ENCODE results near the gene CDKL5. TPM values are rescaled to one million over a fixed set of nuclear protein-coding genes. Genes with fewer than 3 reads are reported as not detected.
"Not testable (repeated sequence)": the region's sequence is repeated elsewhere in the genome, so short reads cannot be mapped to it uniquely, and the experiment has no call there.

Gene CDKL5
- total and polyA plus RNA-seq, 8 donors, result 10.6 to 37.6 (median 12.8) TPM

DNA sequence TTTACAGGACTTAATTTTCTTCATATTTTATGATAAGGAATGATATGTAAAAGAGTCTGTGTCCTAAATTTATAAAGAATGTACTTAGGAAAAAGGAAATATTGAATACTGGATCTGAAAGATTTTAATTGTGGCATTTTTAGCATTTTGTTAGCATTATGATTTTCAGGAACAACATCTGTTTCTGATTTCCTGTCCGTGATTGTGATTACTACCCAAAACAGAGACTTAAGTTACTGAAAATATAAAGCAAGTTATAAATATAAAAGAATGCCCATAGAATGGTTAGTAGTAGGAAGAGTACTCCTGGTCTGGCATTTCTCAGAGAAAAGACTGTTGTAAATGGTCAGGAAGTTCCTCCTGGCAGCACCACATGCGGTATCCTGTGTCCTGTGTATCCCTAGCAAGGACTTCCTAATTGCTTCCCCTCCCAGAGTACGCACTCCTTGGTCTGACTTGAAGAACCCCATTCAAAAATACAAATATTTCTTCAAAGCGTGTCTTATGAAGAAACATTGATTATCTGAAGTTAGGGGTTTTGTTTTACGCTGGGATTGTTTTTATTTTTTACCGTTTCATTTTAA is 157.6 kb downstream of the CDKL5 start:
- H3K4me1 ChIP-seq, result no peaks in the 10 kb centered on the region
- DNase-seq, result no peak
- intact Hi-C loops (cut with DNase I), result no loop called here
- no peak overlapping the region for H3K4me3 ChIP-seq
- no peak overlapping the region for H3K27ac ChIP-seq
- H3K36me3 ChIP-seq, result peaks cover 0 to 8% of the 10 kb centered on the region in 2 donors
- no peak for ATAC-seq
- no peaks in the 10 kb centered on the region for H3K27me3 ChIP-seq
- no peaks in the 10 kb centered on the region for H3K9me3 ChIP-seq
- TF ChIP-seq, protein P1, sequence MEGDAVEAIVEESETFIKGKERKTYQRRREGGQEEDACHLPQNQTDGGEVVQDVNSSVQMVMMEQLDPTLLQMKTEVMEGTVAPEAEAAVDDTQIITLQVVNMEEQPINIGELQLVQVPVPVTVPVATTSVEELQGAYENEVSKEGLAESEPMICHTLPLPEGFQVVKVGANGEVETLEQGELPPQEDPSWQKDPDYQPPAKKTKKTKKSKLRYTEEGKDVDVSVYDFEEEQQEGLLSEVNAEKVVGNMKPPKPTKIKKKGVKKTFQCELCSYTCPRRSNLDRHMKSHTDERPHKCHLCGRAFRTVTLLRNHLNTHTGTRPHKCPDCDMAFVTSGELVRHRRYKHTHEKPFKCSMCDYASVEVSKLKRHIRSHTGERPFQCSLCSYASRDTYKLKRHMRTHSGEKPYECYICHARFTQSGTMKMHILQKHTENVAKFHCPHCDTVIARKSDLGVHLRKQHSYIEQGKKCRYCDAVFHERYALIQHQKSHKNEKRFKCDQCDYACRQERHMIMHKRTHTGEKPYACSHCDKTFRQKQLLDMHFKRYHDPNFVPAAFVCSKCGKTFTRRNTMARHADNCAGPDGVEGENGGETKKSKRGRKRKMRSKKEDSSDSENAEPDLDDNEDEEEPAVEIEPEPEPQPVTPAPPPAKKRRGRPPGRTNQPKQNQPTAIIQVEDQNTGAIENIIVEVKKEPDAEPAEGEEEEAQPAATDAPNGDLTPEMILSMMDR (IDR thresholded peaks at IDR 0.05), result no peak

DNA sequence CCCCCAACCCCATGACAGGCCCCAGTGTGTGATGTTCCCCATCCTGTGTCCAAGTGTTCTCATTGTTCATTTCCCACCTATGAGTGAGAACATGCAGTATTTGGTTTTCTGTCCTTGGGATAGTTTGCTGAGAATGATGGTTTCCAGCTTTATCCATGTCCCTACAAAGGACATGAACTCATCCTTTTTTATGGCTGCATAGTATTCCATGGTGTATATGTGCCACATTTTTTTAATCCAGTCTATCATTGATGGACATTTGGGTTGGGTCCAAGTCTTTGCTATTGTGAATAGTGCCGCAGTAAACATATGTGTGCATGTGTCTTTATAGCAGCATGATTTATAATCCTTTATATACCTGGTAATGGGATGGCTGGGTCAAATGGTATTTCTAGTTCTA is 163.9 kb downstream of the CDKL5 start:
- H3K27me3 ChIP-seq; DNase-seq; intact Hi-C loops (cut with DNase I); ATAC-seq; H3K36me3 ChIP-seq; H3K4me1 ChIP-seq; H3K27ac ChIP-seq; H3K4me3 ChIP-seq; H3K9me3 ChIP-seq: not testable (repeated sequence)

DNA sequence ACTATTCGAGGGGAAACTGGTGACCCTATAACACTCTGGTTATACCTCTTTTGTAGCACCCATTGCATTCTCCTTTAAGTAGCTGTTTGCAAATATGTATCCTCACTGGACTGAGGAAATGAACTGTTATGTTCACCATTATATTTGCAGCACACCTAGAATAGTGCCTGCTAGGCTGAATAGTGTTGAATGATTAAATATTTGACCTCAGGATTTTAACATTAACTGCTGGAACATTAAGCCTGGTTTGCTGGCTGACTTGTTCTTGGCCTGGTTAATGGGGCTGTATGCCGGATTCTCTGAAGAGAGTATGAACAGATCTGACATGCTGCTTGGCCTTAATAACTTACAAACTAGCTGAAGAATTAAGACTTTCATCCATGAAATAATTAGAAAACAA is 166.4 kb downstream of the CDKL5 start:
- Histone ChIP-seq H3K4me3 (no peak overlapping the region), H3K4me1 (no peaks in the 10 kb centered on the region), H3K36me3 (peaks cover 0 to 4% of the 10 kb centered on the region in 2 donors), H3K9me3 (no peaks in the 10 kb centered on the region), H3K27ac (no peak overlapping the region), H3K27me3 (no peaks in the 10 kb centered on the region)
- intact Hi-C loops (cut with DNase I), result no loop called here
- TF ChIP-seq, protein P1 (IDR thresholded peaks at IDR 0.05), result no peak
- ATAC-seq (no peak), DNase-seq (no peak)

DNA sequence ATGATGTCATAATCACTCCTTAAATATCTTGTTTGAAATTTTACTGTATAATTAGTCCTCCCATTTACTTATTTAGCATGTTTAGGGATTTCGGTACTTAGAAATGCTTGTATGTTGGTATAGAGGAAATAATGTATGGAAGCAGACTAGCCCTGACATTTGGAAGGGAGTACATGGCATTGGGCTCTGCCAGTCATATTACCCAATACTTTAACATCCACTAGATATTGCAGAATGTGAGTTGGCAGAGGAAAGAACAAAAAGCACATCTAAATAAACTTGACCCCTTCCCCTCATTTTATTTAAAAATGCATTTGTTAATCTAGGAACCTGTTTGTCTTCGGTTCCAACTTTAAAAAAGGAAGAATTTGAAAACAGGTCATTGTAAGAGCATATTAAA is 168.7 kb downstream of the CDKL5 start:
- intact Hi-C loops (cut with DNase I), result no loop called here
- H3K36me3 ChIP-seq, result no peaks in the 10 kb centered on the region
- no peaks in the 10 kb centered on the region for H3K9me3 ChIP-seq
- DNase-seq (no peak), ATAC-seq (no peak)
- no peaks in the 10 kb centered on the region for H3K4me1 ChIP-seq
- H3K4me3 ChIP-seq, result no peak overlapping the region
- no peak overlapping the region for H3K27ac ChIP-seq
- TF ChIP-seq, protein P1 (IDR thresholded peaks at IDR 0.05), result no peak
- no peaks in the 10 kb centered on the region for H3K27me3 ChIP-seq

DNA sequence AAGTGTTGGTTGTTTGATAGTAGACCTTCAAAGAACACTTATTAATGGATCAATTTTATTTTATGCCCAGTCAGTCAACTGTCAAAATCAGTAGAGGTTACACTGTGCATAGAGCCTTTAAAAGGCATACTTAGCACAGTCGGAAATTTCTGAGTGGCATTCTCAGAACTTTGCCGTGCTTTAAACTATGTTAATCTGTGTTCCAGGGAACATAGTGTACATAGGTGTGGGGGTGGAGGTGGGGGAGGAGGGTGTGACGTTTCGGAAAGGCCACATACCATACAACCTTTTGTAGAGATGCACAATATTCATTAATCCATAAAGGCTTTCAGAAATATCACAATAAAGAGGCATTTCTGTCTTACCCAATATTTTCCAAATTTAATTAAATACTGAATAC is 170.7 kb downstream of the CDKL5 start:
- intact Hi-C loops (cut with DNase I), result no loop called here
- Histone ChIP-seq H3K27me3 (no peaks in the 10 kb centered on the region), H3K4me1 (no peaks in the 10 kb centered on the region), H3K9me3 (no peaks in the 10 kb centered on the region), H3K27ac (peak overlapping the region in 1 of 2 donors; percentile 16), H3K36me3 (no peaks in the 10 kb centered on the region), H3K4me3 (no peak overlapping the region)
- ATAC-seq (peak; percentile 87), DNase-seq (no peak)
- TF ChIP-seq, protein P1 (IDR thresholded peaks at IDR 0.05), result no peak

DNA sequence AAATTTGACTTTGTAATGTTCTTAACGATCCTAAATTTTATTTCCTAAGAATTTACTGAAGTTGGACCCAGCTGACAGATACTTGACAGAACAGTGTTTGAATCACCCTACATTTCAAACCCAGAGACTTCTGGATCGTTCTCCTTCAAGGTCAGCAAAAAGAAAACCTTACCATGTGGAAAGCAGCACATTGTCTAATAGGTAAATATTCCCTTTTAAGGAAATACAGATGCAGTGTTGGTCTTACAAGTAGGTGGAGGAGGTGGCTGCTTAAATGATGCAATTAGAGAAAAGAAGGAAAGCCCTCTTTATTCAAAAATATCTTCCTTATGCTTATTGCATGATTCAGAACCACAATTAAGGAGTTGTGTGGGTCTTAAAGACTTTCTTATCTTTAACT is 173.0 kb downstream of the CDKL5 start:
- Histone ChIP-seq H3K27ac (no peak overlapping the region), H3K36me3 (no peaks in the 10 kb centered on the region), H3K27me3 (no peaks in the 10 kb centered on the region), H3K4me3 (no peak overlapping the region), H3K4me1 (no peaks in the 10 kb centered on the region), H3K9me3 (no peaks in the 10 kb centered on the region)
- no peak for DNase-seq
- TF ChIP-seq, protein P1 (IDR thresholded peaks at IDR 0.05), result no peak
- ATAC-seq, result no peak
- intact Hi-C loops (cut with DNase I), result no loop called here

All from left lung (tissue), 10 donors.